NCI-H774 (cell line): ENCODE data around the gene SLC44A5.
"Not testable (repeated sequence)": the region's sequence is repeated elsewhere in the genome, so short reads cannot be mapped to it uniquely, and the experiment has no call there.

Experiments used
- DNase-seq: peaks from one replicate; lab custom pipeline; 2025; lab: John Stamatoyannopoulos, UW

Gene SLC44A5

DNA sequence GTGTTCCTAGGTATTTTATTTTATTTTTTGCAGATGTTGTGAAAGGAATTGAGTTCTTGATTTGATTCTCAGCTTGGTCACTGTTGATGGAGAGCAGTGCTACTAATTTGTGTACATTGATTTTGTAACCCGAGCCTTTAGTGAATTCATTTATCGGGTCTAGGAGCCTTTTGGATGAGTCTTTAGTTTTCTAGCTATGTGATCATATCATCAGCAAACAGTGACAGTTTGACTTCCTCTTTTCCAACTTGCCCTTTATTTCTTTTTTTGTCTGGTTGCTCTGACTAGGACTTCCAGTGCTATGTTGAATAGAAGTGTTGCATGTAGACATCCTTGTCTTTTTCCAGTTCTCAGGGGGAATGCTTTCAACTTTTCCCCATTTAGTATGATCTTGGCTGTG is 337.8 kb downstream of the SLC44A5 start:
- DNase-seq = no peak

DNA sequence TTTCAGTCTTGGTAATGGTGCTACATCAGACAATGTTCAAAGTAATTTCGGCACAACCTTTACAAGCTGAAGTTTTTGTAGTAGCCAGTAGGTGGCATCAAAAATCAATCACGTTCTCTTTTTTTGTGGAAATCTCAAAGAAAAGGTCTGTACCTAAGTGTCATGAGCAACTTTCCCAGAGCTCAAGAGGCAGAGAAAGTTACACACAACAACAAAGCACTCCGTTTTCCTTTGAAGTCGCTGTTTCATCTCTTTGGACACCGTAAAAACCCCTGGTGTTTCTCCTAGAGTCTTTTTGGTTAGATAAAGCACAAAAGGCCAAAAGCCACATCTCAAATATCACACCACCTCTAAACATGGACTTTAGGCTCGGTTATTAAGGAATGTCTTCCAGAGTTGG is 345.1 kb downstream of the SLC44A5 start:
- DNase-seq = peak; percentile 60

DNA sequence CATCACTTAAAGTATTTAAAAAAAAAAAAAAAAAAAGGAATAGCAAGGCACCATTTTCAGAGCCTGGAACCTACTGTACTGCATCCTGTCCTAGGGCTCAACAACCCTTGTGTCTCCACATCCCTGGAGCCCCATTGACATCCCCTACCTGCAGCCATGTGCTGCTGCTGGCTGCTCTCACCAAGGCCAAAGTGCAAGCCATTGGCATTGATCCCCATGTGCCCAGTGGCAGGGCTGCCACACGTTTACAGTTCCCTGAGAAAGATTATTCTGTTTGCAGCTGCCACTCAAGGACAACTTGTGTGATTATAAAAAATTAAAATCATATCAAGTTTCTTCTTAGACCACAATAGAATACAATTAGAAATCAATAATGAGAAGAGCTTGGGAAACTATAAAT is 346.8 kb downstream of the SLC44A5 start:
- no peak for DNase-seq

DNA sequence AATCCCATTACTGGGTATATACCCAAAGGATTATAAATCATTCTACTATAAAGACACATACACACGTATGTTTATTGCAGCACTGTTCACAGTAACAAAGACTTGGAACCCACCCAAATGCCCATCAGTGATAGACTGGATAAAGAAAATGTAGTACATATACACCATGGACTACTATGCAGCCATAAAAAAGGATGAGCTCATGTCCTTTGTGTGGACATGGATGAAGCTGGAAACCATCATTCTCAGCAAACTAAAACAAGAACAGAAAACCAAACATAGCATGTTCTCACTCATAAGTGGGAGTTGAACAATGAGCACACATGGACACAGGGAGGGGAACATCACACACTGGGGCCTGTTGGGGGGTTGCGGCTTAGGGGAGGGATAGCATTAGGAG is 347.3 kb downstream of the SLC44A5 start:
- not testable (repeated sequence) for DNase-seq

- DNase-seq = not testable (repeated sequence)
Measured at GRCh38 chr1:75261946-75262345, 349.0 kb downstream of the SLC44A5 start.

DNA sequence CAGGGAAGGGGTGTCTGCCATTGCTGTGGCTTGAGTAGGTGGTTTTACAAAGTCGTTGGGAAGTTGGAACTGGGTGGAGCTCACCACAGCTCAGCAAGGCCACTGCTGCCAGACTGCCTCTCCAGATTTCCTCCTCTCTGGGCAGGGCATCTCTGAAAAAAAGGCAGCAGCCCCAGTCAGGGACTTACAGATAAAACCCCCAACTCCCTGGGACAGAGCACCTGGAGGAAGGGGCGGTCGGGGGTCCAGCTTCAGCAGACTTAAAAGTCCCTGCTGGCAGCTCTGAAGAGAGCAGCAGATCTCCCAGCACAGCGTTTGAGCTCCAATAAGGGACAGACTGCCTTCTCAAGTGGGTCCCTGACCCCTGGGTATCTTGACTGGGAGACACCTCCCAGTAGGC is 352.6 kb downstream of the SLC44A5 start:
- DNase-seq = no peak

- no peak for DNase-seq
Measured at GRCh38 chr1:75257424-75257823, 353.5 kb downstream of the SLC44A5 start.

- DNase-seq = not testable (repeated sequence)
Measured at GRCh38 chr1:75250114-75250513, 360.8 kb downstream of the SLC44A5 start.

DNA sequence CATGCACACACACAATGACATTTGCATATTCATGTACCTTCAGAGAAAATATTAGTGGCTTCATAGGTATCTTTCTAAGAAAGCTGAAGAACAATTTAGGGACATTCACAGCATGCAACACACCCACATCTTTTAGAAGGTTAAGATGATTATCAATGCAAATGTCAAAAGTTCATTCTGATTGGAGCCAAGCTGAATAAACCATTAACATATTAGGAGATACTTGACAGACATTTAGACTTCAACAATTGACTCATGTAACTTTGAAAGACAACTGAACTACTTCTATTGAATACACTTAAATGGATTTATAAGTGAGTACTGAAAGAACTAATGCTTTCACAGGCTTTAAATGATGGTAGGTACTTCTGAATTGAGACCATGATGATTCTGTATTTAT is 365.7 kb downstream of the SLC44A5 start:
- DNase-seq = no peak

- no peak for DNase-seq
Measured at GRCh38 chr1:75243124-75243523, 367.8 kb downstream of the SLC44A5 start.

GRCh38 chr1:75237316-75237715 is 373.6 kb downstream of the SLC44A5 start:
- no peak for DNase-seq

- DNase-seq = no peak
Measured at GRCh38 chr1:75234562-75234961, 376.4 kb downstream of the SLC44A5 start.

DNA sequence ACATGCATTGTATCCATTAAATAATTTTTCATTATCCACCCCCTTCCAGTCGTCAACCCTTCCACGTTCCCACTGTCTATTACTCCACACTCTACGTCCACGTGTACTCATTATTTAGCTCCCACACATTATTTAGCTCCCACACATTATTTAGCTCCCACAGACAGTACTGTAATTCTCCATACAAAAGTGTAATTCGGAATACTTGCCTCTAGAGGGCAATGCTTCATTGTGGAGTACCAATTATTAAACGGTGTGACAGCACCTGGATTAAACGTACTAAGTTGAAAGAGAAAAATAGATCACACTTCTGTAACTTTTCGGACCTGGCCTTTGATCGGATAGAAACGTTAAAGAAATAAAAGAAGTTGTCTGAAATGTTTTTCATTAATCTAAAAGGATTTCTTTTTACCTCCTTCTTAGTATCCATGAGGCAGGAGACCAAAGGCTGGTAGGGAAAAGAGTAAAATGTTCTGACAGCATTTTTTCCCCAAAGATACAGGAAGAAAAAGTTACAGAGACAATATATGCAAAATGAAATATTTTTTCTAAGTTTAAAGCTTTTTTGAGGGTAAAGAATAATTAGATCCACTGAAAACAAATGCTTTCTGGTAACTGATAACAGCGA is 377.5 kb downstream of the SLC44A5 start:
- peak; percentile 37 for DNase-seq

GRCh38 chr1:75220072-75220471 is 390.8 kb downstream of the SLC44A5 start:
- no peak for DNase-seq

DNA sequence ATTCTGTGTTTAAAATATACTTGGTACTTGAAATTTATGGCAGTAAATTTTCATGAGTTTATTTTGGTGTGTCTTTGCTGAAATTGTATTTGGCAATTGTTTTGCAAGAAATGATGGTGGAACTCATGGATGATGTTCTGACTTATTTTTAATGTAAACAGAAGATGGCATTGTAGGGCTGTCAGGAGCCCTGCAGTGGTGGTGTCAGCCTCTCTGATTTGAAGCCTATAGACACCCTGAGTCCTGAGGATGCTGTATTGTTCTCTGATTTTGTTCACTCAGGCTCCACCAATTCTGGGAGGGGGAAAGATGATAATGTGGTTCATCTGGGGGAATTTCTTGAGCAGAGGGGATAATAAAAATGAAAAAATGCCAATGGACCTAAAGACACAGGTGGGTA is 396.9 kb downstream of the SLC44A5 start:
- no peak for DNase-seq

- DNase-seq = no peak
Measured at GRCh38 chr1:75211648-75212047, 399.3 kb downstream of the SLC44A5 start.

DNA sequence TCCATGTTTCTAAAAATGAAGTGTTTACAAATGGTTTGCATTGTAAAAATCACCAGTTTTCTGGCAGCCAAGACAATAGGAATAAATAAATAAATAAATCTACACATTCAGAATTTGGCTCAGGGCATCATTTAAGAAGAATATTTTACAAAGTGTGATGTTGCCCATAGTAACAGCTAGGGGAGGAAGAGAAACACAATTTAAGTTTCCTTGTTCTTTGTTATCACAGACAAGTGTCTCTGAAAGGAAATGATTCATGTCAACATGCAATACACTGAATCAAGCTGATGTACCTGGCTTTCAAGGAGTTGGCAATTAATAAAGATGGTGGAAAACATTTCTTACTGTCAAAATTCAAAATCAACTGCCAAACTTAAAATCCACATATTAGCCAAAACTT is 402.1 kb downstream of the SLC44A5 start:
- DNase-seq = no peak

DNA sequence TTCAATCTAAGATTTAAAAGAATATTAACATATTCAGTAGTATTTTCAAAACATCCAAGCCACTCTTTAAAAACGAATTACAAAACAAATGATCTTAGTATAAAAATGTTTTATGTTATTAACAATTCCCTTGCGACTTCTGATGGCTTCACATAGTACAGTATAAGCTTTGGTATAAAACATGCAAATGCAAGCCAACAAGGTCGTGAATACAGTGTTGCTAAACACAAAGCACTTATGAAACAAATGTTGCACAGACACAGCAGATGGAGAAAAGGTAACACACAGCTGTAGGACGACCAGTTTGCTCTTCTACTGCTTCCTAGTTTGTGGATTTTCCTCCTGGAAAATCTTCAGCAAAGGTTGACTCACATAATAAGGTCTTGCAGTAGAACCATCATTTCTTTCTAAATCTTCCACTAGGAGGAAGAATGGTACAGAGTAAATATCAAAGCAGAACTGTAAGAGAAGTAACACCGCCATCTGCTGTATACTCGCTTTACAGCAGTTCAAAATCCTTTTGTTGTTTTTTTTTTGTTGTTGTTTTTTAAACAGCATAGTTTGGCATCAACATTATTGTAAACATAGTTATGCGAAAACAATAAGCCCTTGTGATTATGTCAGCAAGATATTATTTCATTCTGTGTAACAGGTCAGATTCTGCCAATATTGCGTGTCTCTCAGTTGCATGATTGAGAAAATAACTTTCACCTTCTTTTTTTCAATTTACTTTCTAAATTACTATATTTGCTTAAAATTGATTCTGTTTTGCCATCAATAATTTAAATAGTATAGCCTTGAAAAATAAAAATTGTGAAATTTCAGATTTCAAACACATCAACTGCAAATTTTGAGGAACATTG is 407.3 kb downstream of the SLC44A5 start:
- DNase-seq = peak; percentile 39

GRCh38 chr1:75202751-75203150 is 408.2 kb downstream of the SLC44A5 start:
- DNase-seq = no peak

GRCh38 chr1:75198761-75199160 is 412.2 kb downstream of the SLC44A5 start:
- DNase-seq = no peak

- no peak for DNase-seq
Measured at GRCh38 chr1:75198163-75198562, 412.8 kb downstream of the SLC44A5 start.

- DNase-seq = no peak
Measured at GRCh38 chr1:75188892-75189291, 422.0 kb downstream of the SLC44A5 start.

GRCh38 chr1:75181214-75181955 is 429.5 kb downstream of the SLC44A5 start:
- DNase-seq = not testable (repeated sequence)
